Measurements from ENCODE around the gene SLC35G4. TPM values are rescaled to one million over a fixed set of nuclear protein-coding genes. Genes with fewer than 3 reads are reported as not detected.
"Not testable (repeated sequence)": the region's sequence is repeated elsewhere in the genome, so short reads cannot be mapped to it uniquely, and the experiment has no call there.

Gene SLC35G4
- total RNA-seq, 1 donor from 2014 or later = not detected

- DNase-seq (ENCODE audit: low spot score) = not testable (repeated sequence)
Observed at GRCh38 chr18:11613611-11614010, 4.2 kb downstream of the SLC35G4 start.

- DNase-seq (ENCODE audit: low spot score) = not testable (repeated sequence)
Observed at GRCh38 chr18:11614042-11614441, 4.6 kb downstream of the SLC35G4 start.

GRCh38 chr18:11614981-11615380, 5.6 kb downstream of the SLC35G4 start:
- DNase-seq (ENCODE audit: low spot score) = not testable (repeated sequence)

- not testable (repeated sequence) for DNase-seq (ENCODE audit: low spot score)
Observed at GRCh38 chr18:11647310-11647709, 37.9 kb downstream of the SLC35G4 start.

GRCh38 chr18:11647804-11648203, 38.4 kb downstream of the SLC35G4 start:
- DNase-seq (ENCODE audit: low spot score) = not testable (repeated sequence)

- DNase-seq (ENCODE audit: low spot score) = no peak
Observed at GRCh38 chr18:11649839-11650238, 40.4 kb downstream of the SLC35G4 start.

- no peak for DNase-seq (ENCODE audit: low spot score)
Observed at GRCh38 chr18:11651899-11652298, 42.5 kb downstream of the SLC35G4 start.

GRCh38 chr18:11653521-11653920, 44.1 kb downstream of the SLC35G4 start:
- no peak for DNase-seq (ENCODE audit: low spot score)

- peak; percentile 60 for DNase-seq (ENCODE audit: low spot score)
Observed at GRCh38 chr18:11654736-11655605, 45.6 kb downstream of the SLC35G4 start.

- no peak for DNase-seq (ENCODE audit: low spot score)
Observed at GRCh38 chr18:11655606-11655932, 46.2 kb downstream of the SLC35G4 start.

- no peak for DNase-seq (ENCODE audit: low spot score)
Observed at GRCh38 chr18:11657152-11657551, 47.8 kb downstream of the SLC35G4 start.

GRCh38 chr18:11657554-11657953, 48.2 kb downstream of the SLC35G4 start:
- DNase-seq (ENCODE audit: low spot score) = no peak

- no peak for DNase-seq (ENCODE audit: low spot score)
Observed at GRCh38 chr18:11658019-11658418, 48.6 kb downstream of the SLC35G4 start.

- DNase-seq (ENCODE audit: low spot score) = no peak
Observed at GRCh38 chr18:11658989-11659388, 49.6 kb downstream of the SLC35G4 start.

Other genes starting within 250 kb of the SLC35G4 start
- gene GNAL, start 79.7 kb downstream of the SLC35G4 start, total RNA-seq = 19.4 TPM
- 39.2 TPM for gene CHMP1B, start 241.8 kb downstream of the SLC35G4 start, total RNA-seq